ENCODE data around the gene NOP16.

NOP16 gene

DNA sequence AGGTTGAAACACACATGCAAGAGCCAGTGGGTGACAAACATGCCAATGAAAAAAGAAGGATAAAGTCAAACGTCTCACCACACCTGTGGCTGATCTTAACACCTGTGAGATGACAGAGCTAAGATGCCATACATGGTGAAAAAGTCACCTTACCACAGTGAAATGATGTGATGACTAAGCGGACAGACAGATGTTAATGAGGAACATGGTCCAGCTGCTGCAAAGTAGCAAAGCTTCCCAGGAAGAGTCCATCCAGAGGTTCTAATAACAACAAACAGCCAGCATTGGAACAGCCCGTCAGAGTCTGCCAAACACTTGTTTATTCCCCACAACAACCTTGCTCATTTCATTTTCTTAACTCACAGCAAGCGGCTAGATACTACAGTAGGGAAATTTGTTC, 28.7 kb downstream of the NOP16 start:
- no peak overlapping the region for H4K8ac ChIP-seq (ENCODE audit: low read depth, low read length)
- H3K56ac ChIP-seq (ENCODE audit: low read length) = no peak overlapping the region
- DNase-seq = no peak
- H3K18ac ChIP-seq (ENCODE audit: low read length) = no peak overlapping the region
- no peaks in the 10 kb centered on the region for H3K27me3 ChIP-seq (ENCODE audit: insufficient read depth, low read length, poor library complexity)
- peaks cover 30% of the 10 kb centered on the region for H3K79me2 ChIP-seq (ENCODE audit: control insufficient read depth, insufficient read depth, low read length)
- no peak overlapping the region for H2BK15ac ChIP-seq (replicated peaks; ENCODE audit: low read depth)
- no peak overlapping the region for H3K4me3 ChIP-seq (ENCODE audit: low read length)
- H2BK120ac ChIP-seq (ENCODE audit: low read depth, low read length) = no peak overlapping the region
- H3K23ac ChIP-seq (ENCODE audit: low read length) = no peak overlapping the region
- H3K79me1 ChIP-seq (ENCODE audit: low read length) = peaks cover 24% of the 10 kb centered on the region
- no peak overlapping the region for H3K27ac ChIP-seq (ENCODE audit: low read depth, low read length)
- H3K4ac ChIP-seq (ENCODE audit: low read depth, low read length) = no peak overlapping the region
- no peak overlapping the region for H2BK5ac ChIP-seq (ENCODE audit: low read length)
- WGBS (ENCODE audit: extremely low coverage, insufficient coverage, low lambda C conversion rate) = no CpG with 5 or more reads among the region's 4 CpGs
- no peaks in the 10 kb centered on the region for H3K4me1 ChIP-seq (ENCODE audit: control insufficient read depth, low read depth, low read length)
- H2AK5ac ChIP-seq (ENCODE audit: low read length) = no peak overlapping the region
- no peak overlapping the region for H3K9ac ChIP-seq (ENCODE audit: low read length)
- no peak overlapping the region for H3K4me2 ChIP-seq (ENCODE audit: low read length)
- no peak overlapping the region for H4K5ac ChIP-seq (ENCODE audit: low read length)
- peaks cover 6% of the 10 kb centered on the region for H3K36me3 ChIP-seq (ENCODE audit: control insufficient read depth, insufficient read depth, low read length)

DNA sequence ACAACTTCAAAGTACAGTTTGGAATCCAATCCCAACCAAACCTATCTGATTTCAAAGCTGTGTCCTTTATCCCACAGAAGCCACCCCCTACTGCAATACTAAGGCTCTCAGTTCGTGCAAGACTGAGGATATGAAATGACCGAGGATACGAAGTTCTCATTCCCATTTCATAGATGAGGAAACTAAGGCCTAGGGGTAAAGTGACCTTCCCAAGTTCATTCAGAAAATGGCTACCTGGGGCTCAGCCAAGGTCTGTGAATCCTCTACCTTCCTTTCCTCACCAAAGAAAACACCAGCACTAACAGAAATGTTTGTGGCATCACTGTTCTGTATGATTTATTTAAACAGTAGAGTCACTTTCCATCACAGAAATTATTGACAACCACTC, 32.2 kb downstream of the NOP16 start:
- H3K4me1 ChIP-seq (ENCODE audit: control insufficient read depth, low read depth, low read length) = no peaks in the 10 kb centered on the region
- H3K23ac ChIP-seq (ENCODE audit: low read length) = no peak overlapping the region
- DNase-seq = no peak
- H3K56ac ChIP-seq (ENCODE audit: low read length) = no peak overlapping the region
- H3K79me2 ChIP-seq (ENCODE audit: control insufficient read depth, insufficient read depth, low read length) = peaks cover 35% of the 10 kb centered on the region
- H3K27ac ChIP-seq (ENCODE audit: low read depth, low read length) = no peak overlapping the region
- H4K5ac ChIP-seq (ENCODE audit: low read length) = no peak overlapping the region
- no peak overlapping the region for H3K4me2 ChIP-seq (ENCODE audit: low read length)
- H3K9ac ChIP-seq (ENCODE audit: low read length) = no peak overlapping the region
- no peak overlapping the region for H2BK15ac ChIP-seq (replicated peaks; ENCODE audit: low read depth)
- H2BK120ac ChIP-seq (ENCODE audit: low read depth, low read length) = no peak overlapping the region
- no peak overlapping the region for H3K4ac ChIP-seq (ENCODE audit: low read depth, low read length)
- no peak overlapping the region for H3K4me3 ChIP-seq (ENCODE audit: low read length)
- H2BK5ac ChIP-seq (ENCODE audit: low read length) = no peak overlapping the region
- H3K79me1 ChIP-seq (ENCODE audit: low read length) = peaks cover 39% of the 10 kb centered on the region
- no peak overlapping the region for H3K18ac ChIP-seq (ENCODE audit: low read length)
- no peak overlapping the region for H2AK5ac ChIP-seq (ENCODE audit: low read length)
- H3K36me3 ChIP-seq (ENCODE audit: control insufficient read depth, insufficient read depth, low read length) = peaks cover 19% of the 10 kb centered on the region
- no peaks in the 10 kb centered on the region for H3K27me3 ChIP-seq (ENCODE audit: insufficient read depth, low read length, poor library complexity)
- WGBS (ENCODE audit: extremely low coverage, insufficient coverage, low lambda C conversion rate) = no CpG with 5 or more reads among the region's 3 CpGs
- H4K8ac ChIP-seq (ENCODE audit: low read depth, low read length) = no peak overlapping the region

- peak; percentile 25 for DNase-seq
- no peak overlapping the region for H3K9ac ChIP-seq (ENCODE audit: low read length)
- no peak overlapping the region for H3K27ac ChIP-seq (ENCODE audit: low read depth, low read length)
- no peak overlapping the region for H4K5ac ChIP-seq (ENCODE audit: low read length)
- H3K79me1 ChIP-seq (ENCODE audit: low read length) = peaks cover 40% of the 10 kb centered on the region
- H2BK15ac ChIP-seq (replicated peaks; ENCODE audit: low read depth) = no peak overlapping the region
- no CpG with 5 or more reads among the region's 16 CpGs for WGBS (ENCODE audit: extremely low coverage, insufficient coverage, low lambda C conversion rate)
- H2BK120ac ChIP-seq (ENCODE audit: low read depth, low read length) = no peak overlapping the region
- H3K36me3 ChIP-seq (ENCODE audit: control insufficient read depth, insufficient read depth, low read length) = peaks cover 21% of the 10 kb centered on the region
- H3K79me2 ChIP-seq (ENCODE audit: control insufficient read depth, insufficient read depth, low read length) = peaks cover 29% of the 10 kb centered on the region
- H3K27me3 ChIP-seq (ENCODE audit: insufficient read depth, low read length, poor library complexity) = no peaks in the 10 kb centered on the region
- H3K4ac ChIP-seq (ENCODE audit: low read depth, low read length) = no peak overlapping the region
- H3K4me3 ChIP-seq (ENCODE audit: low read length) = no peak overlapping the region
- H2AK5ac ChIP-seq (ENCODE audit: low read length) = no peak overlapping the region
- no peak overlapping the region for H3K4me2 ChIP-seq (ENCODE audit: low read length)
- H4K8ac ChIP-seq (ENCODE audit: low read depth, low read length) = no peak overlapping the region
- no peak overlapping the region for H3K23ac ChIP-seq (ENCODE audit: low read length)
- H2BK5ac ChIP-seq (ENCODE audit: low read length) = no peak overlapping the region
- H3K56ac ChIP-seq (ENCODE audit: low read length) = no peak overlapping the region
- no peaks in the 10 kb centered on the region for H3K4me1 ChIP-seq (ENCODE audit: control insufficient read depth, low read depth, low read length)
- H3K18ac ChIP-seq (ENCODE audit: low read length) = no peak overlapping the region
Observed at GRCh38 chr5:176355400-176356178, 32.8 kb downstream of the NOP16 start.

GRCh38 chr5:176353533-176353932, 34.9 kb downstream of the NOP16 start:
- H3K4me2 ChIP-seq (ENCODE audit: low read length) = no peak overlapping the region
- no peak overlapping the region for H2AK5ac ChIP-seq (ENCODE audit: low read length)
- H3K79me1 ChIP-seq (ENCODE audit: low read length) = peaks cover 40% of the 10 kb centered on the region
- no peaks in the 10 kb centered on the region for H3K4me1 ChIP-seq (ENCODE audit: control insufficient read depth, low read depth, low read length)
- peaks cover 25% of the 10 kb centered on the region for H3K79me2 ChIP-seq (ENCODE audit: control insufficient read depth, insufficient read depth, low read length)
- no peaks in the 10 kb centered on the region for H3K27me3 ChIP-seq (ENCODE audit: insufficient read depth, low read length, poor library complexity)
- H3K56ac ChIP-seq (ENCODE audit: low read length) = no peak overlapping the region
- no peak overlapping the region for H2BK120ac ChIP-seq (ENCODE audit: low read depth, low read length)
- H3K36me3 ChIP-seq (ENCODE audit: control insufficient read depth, insufficient read depth, low read length) = peaks cover 26% of the 10 kb centered on the region
- no peak overlapping the region for H3K9ac ChIP-seq (ENCODE audit: low read length)
- WGBS (ENCODE audit: extremely low coverage, insufficient coverage, low lambda C conversion rate) = no CpG with 5 or more reads among the region's 4 CpGs
- no peak overlapping the region for H2BK15ac ChIP-seq (replicated peaks; ENCODE audit: low read depth)
- H3K18ac ChIP-seq (ENCODE audit: low read length) = no peak overlapping the region
- no peak overlapping the region for H3K4me3 ChIP-seq (ENCODE audit: low read length)
- H3K4ac ChIP-seq (ENCODE audit: low read depth, low read length) = no peak overlapping the region
- no peak overlapping the region for H3K27ac ChIP-seq (ENCODE audit: low read depth, low read length)
- no peak for DNase-seq
- H4K5ac ChIP-seq (ENCODE audit: low read length) = no peak overlapping the region
- no peak overlapping the region for H2BK5ac ChIP-seq (ENCODE audit: low read length)
- no peak overlapping the region for H3K23ac ChIP-seq (ENCODE audit: low read length)
- H4K8ac ChIP-seq (ENCODE audit: low read depth, low read length) = no peak overlapping the region

GRCh38 chr5:176352116-176352878, 36.1 kb downstream of the NOP16 start:
- WGBS (ENCODE audit: extremely low coverage, insufficient coverage, low lambda C conversion rate) = no CpG with 5 or more reads among the region's 5 CpGs
- Histone ChIP-seq H3K4me1 (ENCODE audit: control insufficient read depth, low read depth, low read length) (no peaks in the 10 kb centered on the region), H3K56ac (ENCODE audit: low read length) (no peak overlapping the region), H2AK5ac (ENCODE audit: low read length) (no peak overlapping the region), H3K4me2 (ENCODE audit: low read length) (no peak overlapping the region), H3K4me3 (ENCODE audit: low read length) (no peak overlapping the region), H3K9ac (ENCODE audit: low read length) (no peak overlapping the region), H3K18ac (ENCODE audit: low read length) (no peak overlapping the region), H3K27me3 (ENCODE audit: insufficient read depth, low read length, poor library complexity) (no peaks in the 10 kb centered on the region), H2BK5ac (ENCODE audit: low read length) (no peak overlapping the region), H3K4ac (ENCODE audit: low read depth, low read length) (no peak overlapping the region), H3K23ac (ENCODE audit: low read length) (no peak overlapping the region), H4K8ac (ENCODE audit: low read depth, low read length) (no peak overlapping the region), H2BK120ac (ENCODE audit: low read depth, low read length) (no peak overlapping the region), H4K5ac (ENCODE audit: low read length) (no peak overlapping the region), H2BK15ac (replicated peaks; ENCODE audit: low read depth) (no peak overlapping the region), H3K27ac (ENCODE audit: low read depth, low read length) (no peak overlapping the region), H3K79me2 (ENCODE audit: control insufficient read depth, insufficient read depth, low read length) (peaks cover 21% of the 10 kb centered on the region), H3K79me1 (ENCODE audit: low read length) (peaks cover 37% of the 10 kb centered on the region), H3K36me3 (ENCODE audit: control insufficient read depth, insufficient read depth, low read length) (peaks cover 31% of the 10 kb centered on the region)
- peak; percentile 40 for DNase-seq

Measured in mesendoderm (in vitro differentiated cells).